ENCODE data around the gene CCT7.

- TF ChIP-seq CTCF (IDR thresholded peaks at IDR 0.05; ENCODE audit: insufficient read depth, low read length, poor library complexity, severe bottlenecking) (no peak), EZH2phosphoT487 (conservative IDR thresholded peaks at IDR 0.05; ENCODE audit: low read length) (no peak)
Measured at GRCh38 chr2:73237168-73237567, 3.1 kb downstream of the CCT7 start.

All from SU-DHL-6 (cell line).